ENCODE data around the gene F7.

GRCh38 chr13:113060557-113061270 is 44.9 kb upstream of the F7 start:
- TF ChIP-seq CTCF (IDR thresholded peaks at IDR 0.05), result no peak
- TF ChIP-seq POLR2AphosphoS5 (IDR thresholded peaks at IDR 0.05; ENCODE audit: low read depth, low read length), result no peak

Measured in Panc1 (cell line).